Cardiac muscle cell (in vitro differentiated cells and primary cell): ENCODE data around the gene CAMK2B. TPM values are rescaled to one million over a fixed set of nuclear protein-coding genes. Genes with fewer than 3 reads are reported as not detected.

Source experiments
- DNase-seq, 2 donors: peaks; one replicate each; pipeline versions ENCODE4 v3.0.0 to v3.0.0-alpha.2; 2010 to 2017; ENCODE audit warnings: low read depth in 1 of 2, low spot score in 1 of 2
- H3K27ac ChIP-seq: fragments of 200-600 bp; sonication (generic); 2 replicates; pipeline ENCODE4 v1.5.1; 2016
- H3K27me3 ChIP-seq: fragments of 200-600 bp; sonication (generic); 2 replicates; pipeline ENCODE4 v1.6.0; 2016; ENCODE audit warnings: control low read depth
- H3K36me3 ChIP-seq: fragments of 200-600 bp; sonication (generic); 2 replicates; pipeline ENCODE4 v1.5.1; 2016; ENCODE audit warnings: control low read depth
- H3K4me1 ChIP-seq: fragments of 200-600 bp; sonication (generic); 2 replicates; pipeline ENCODE4 v1.8.1; 2017; ENCODE audit warnings: low read depth, mild to moderate bottlenecking, mixed run types
- H3K4me3 ChIP-seq: fragments of 200-600 bp; sonication (generic); 2 replicates; pipeline ENCODE4 v1.5.1; 2016; ENCODE audit warnings: mild to moderate bottlenecking
- H3K9me3 ChIP-seq: fragments of 200-600 bp; sonication (generic); 2 replicates; pipeline ENCODE4 v1.5.1; 2017; ENCODE audit warnings: low read depth, mild to moderate bottlenecking, control low read depth
- CTCF ChIP-seq: IDR thresholded peaks from 2 replicates; pipeline ENCODE4 v1.5.1; 2012; ENCODE audit warnings: low read depth, mild to moderate bottlenecking, low read length
- polyA plus RNA-seq: library from polyadenylated mRNA; unstranded; fragments of >200 nt; fragmentation: Nextera tagmentation; extraction: Ambion mirVana; gene quantifications from 2 replicates; pipeline ENCODE4 v1.2.1, GENCODE V29; 2016
- total RNA-seq: library from RNA; depleted of rRNA; stranded (reverse); fragments of >200 nt; gene quantifications from 2 replicates; pipeline ENCODE4 v1.2.3, GENCODE V29; 2016

The CAMK2B gene
- total and polyA plus RNA-seq, 2 experiments from 2014 or later: 7.7 to 17.7 TPM

GRCh38 chr7:44185729-44186128, 139.7 kb downstream of the CAMK2B start:
- H3K36me3 ChIP-seq: no peaks in the 10 kb centered on the region
- H3K27me3 ChIP-seq: no peaks in the 10 kb centered on the region
- no peak for DNase-seq
- no peaks in the 10 kb centered on the region for H3K9me3 ChIP-seq
- TF ChIP-seq CTCF: no peak
- H3K4me3 ChIP-seq: no peak overlapping the region
- peaks cover 5% of the 10 kb centered on the region for H3K4me1 ChIP-seq
- no peak overlapping the region for H3K27ac ChIP-seq

GRCh38 chr7:44184873-44185446, 140.4 kb downstream of the CAMK2B start:
- TF ChIP-seq CTCF: no peak
- no peaks in the 10 kb centered on the region for H3K36me3 ChIP-seq
- no peak overlapping the region for H3K4me3 ChIP-seq
- H3K9me3 ChIP-seq: no peaks in the 10 kb centered on the region
- peak overlapping the region; percentile 7 for H3K27ac ChIP-seq
- peaks cover 5% of the 10 kb centered on the region for H3K4me1 ChIP-seq
- no peaks in the 10 kb centered on the region for H3K27me3 ChIP-seq
- DNase-seq: no peak

GRCh38 chr7:44184206-44184872, 141.1 kb downstream of the CAMK2B start:
- H3K9me3 ChIP-seq: no peaks in the 10 kb centered on the region
- H3K27ac ChIP-seq: peak overlapping the region; percentile 7

GRCh38 chr7:44183386-44183785, 142.0 kb downstream of the CAMK2B start:
- no peak overlapping the region for H3K27ac ChIP-seq
- no peak for TF ChIP-seq CTCF
- no peak for DNase-seq
- H3K4me1 ChIP-seq: peaks cover 5% of the 10 kb centered on the region
- H3K27me3 ChIP-seq: no peaks in the 10 kb centered on the region
- no peaks in the 10 kb centered on the region for H3K36me3 ChIP-seq
- H3K4me3 ChIP-seq: no peak overlapping the region
- no peaks in the 10 kb centered on the region for H3K9me3 ChIP-seq

More at GRCh38 chr7:44184206-44184872, 141.1 kb downstream of the CAMK2B start:
- no peak overlapping the region for H3K4me3 ChIP-seq
- TF ChIP-seq CTCF: no peak
- peaks cover 5% of the 10 kb centered on the region for H3K4me1 ChIP-seq
- no peaks in the 10 kb centered on the region for H3K27me3 ChIP-seq
- DNase-seq: peak in 1 of 2 donors; percentile 64
- no peaks in the 10 kb centered on the region for H3K36me3 ChIP-seq

- no peak for TF ChIP-seq CTCF
- H3K36me3 ChIP-seq: no peaks in the 10 kb centered on the region
- H3K4me1 ChIP-seq: peaks cover 5% of the 10 kb centered on the region
- no peak for DNase-seq
- H3K9me3 ChIP-seq: no peaks in the 10 kb centered on the region
- H3K27me3 ChIP-seq: no peaks in the 10 kb centered on the region
- H3K27ac ChIP-seq: no peak overlapping the region
- H3K4me3 ChIP-seq: no peak overlapping the region
These were observed 142.6 kb downstream of the CAMK2B start for GRCh38 chr7:44182827-44183226.
